Stimulated activated naive CD8-positive, alpha-beta T cell treated with anti-CD3 and anti-CD28 coated beads, Interleukin-15, Interleukin-2, amounts not matched to agents 100 ng/mL and 50 ng/mL, for 24 hours (primary cell): ENCODE measurements around the gene MLN.

Source experiments
- H3K27ac Mint-ChIP-seq: one replicate; pipeline ENCODE4 v1.8.0; 2021; ENCODE audit warnings: mild to moderate bottlenecking, mixed read lengths
- H3K27me3 Mint-ChIP-seq: one replicate; pipeline ENCODE4 v1.8.0; 2021; ENCODE audit warnings: mixed read lengths
- H3K36me3 Mint-ChIP-seq: one replicate; pipeline ENCODE4 v1.8.0; 2021; ENCODE audit warnings: low read depth, mixed read lengths
- H3K4me1 Mint-ChIP-seq: one replicate; pipeline ENCODE4 v1.8.0; 2021; ENCODE audit warnings: low read depth, mixed read lengths
- H3K4me3 Mint-ChIP-seq: one replicate; pipeline ENCODE4 v1.8.0; 2021; ENCODE audit warnings: mild to moderate bottlenecking, mixed read lengths
- H3K9me3 Mint-ChIP-seq: one replicate; pipeline ENCODE4 v1.8.0; 2021; ENCODE audit warnings: mixed read lengths

MLN gene

DNA sequence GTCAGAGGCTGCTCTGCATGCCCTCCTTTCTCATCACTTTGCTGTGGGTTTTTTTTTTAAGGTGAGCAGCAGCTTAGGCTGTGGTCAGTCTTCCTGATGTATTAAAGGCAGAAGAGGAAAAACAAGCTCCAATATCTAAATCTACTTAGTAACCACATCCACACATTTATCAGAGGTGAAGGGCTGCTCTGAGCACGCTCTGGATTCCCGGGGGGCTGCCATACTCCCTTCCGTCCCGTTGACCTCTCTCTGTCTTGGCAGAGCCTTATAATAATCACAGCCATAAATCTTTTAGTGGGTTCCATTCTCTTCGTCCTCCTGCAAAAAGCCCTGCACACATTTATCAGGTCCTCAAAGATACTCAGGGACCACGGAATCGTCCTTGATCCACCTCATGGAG lies 12.2 kb downstream of the MLN start:
- Mint-ChIP-seq H3K27me3 (no peaks in the 10 kb centered on the region), H3K4me3 (no peak overlapping the region), H3K9me3 (no peaks in the 10 kb centered on the region), H3K36me3 (no peaks in the 10 kb centered on the region), H3K4me1 (peaks cover 24% of the 10 kb centered on the region), H3K27ac (no peak overlapping the region)

- peaks cover 31% of the 10 kb centered on the region for H3K4me1 Mint-ChIP-seq
- H3K4me3 Mint-ChIP-seq, result no peak overlapping the region
Observed at GRCh38 chr6:33790910-33791309, 12.9 kb downstream of the MLN start.

GRCh38 chr6:33790379-33790778 lies 13.4 kb downstream of the MLN start:
- peak overlapping the region; percentile 14 for H3K4me3 Mint-ChIP-seq
- no peaks in the 10 kb centered on the region for H3K9me3 Mint-ChIP-seq
- H3K27me3 Mint-ChIP-seq, result no peaks in the 10 kb centered on the region
- peaks cover 8% of the 10 kb centered on the region for H3K36me3 Mint-ChIP-seq
- no peak overlapping the region for H3K27ac Mint-ChIP-seq
- peaks cover 36% of the 10 kb centered on the region for H3K4me1 Mint-ChIP-seq

More at GRCh38 chr6:33790910-33791309, 12.9 kb downstream of the MLN start:
- Mint-ChIP-seq H3K36me3 (peaks cover 5% of the 10 kb centered on the region), H3K9me3 (no peaks in the 10 kb centered on the region), H3K27ac (no peak overlapping the region), H3K27me3 (no peaks in the 10 kb centered on the region)

GRCh38 chr6:33789550-33789895 lies 14.3 kb downstream of the MLN start:
- Mint-ChIP-seq H3K27me3 (no peaks in the 10 kb centered on the region), H3K36me3 (peaks cover 17% of the 10 kb centered on the region), H3K4me3 (peak overlapping the region; percentile 84), H3K9me3 (no peaks in the 10 kb centered on the region), H3K4me1 (peaks cover 45% of the 10 kb centered on the region), H3K27ac (peak overlapping the region; percentile 83)

DNA sequence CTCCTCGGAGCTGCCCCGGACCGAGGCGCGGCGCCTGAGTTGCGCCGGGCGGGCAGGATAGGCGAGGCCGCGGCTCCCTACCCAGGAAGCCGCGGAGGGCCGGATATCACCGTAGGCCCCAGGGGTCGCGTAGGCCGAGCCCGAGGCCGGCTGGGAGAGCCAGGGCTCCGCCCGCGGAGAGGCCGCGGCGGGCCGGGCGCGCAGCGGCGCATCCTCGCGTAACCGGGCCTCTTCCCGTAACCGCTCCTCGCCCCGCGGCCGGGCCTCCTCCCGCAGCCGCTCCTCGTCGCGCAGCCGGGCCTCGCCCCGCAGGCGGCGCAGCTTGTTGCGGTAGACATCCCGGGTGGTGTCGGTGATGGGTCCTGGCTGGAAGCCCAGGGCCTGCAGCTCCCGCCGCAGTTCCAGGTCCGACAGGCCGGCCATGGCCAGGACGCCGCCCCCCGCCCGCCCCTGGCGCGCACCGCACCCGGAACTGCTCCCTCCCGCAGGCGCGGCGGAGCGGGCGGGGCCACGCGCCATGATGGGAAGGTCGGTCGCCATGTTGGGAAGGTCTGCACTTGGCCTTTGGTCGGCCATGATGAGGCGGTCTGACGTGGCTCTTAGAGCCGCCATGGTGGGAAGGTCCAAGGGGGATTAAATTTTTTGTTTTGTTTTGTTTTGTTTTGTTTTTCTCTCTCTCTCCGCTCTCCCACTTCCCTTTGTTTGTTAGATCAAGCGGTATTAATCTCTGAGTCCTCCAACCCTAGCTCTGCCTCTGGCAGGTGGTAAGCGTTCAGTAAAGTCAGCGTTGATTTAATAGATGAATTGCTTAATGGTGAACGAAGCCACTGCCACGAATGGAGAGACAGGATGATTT lies 14.9 kb downstream of the MLN start, which contains the start of gene LEMD2:
Gene LEMD2 (minus strand): TSS at position 437 of the 856 bp plus-strand sequence. CDS start 14 bp downstream, at position 423.
- Mint-ChIP-seq H3K36me3 (peaks cover 23% of the 10 kb centered on the region), H3K4me1 (peaks cover 48% of the 10 kb centered on the region), H3K9me3 (no peaks in the 10 kb centered on the region), H3K27ac (peak within 1 kb of the TSS; percentile 98), H3K4me3 (peak within 1 kb of the TSS; percentile 96), H3K27me3 (no peaks in the 10 kb centered on the region)

DNA sequence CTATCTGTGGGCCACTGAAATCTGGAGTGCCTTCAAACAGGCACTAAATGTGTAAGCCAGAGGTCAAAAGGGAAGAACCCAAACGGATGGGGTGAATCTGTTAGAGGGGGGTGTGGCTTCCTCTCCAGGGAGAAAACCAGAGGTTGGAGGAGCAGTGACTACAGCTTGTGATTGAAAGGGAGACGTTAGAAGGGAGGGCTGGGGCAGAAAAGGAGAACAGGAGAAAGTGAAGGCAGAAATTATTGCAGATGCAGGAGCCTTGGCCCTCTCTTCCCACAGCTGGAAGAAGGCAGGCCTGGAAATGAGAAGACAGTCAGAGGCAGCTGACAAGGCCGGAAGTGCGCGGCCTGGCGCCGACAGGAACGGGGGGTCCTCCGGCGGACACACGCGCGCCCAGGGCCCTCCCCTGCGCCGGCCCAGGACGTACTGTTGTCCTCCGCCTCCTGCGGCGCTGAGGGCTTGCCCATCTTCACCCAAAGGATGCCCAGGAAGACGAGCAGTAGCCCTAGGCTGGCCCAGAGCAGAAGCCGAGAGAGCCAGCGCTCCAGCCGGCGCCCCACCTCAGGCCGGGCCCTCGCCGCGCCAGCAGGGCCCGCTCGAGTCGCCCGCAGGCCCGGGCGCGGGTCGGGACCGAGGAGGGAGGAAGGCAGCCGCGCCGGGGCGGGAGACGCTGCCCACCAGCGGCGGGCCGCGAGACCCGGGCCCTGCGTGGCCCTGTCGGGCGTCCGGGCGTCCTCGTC lies 15.7 kb downstream of the MLN start:
- peak overlapping the region; percentile 96 for H3K4me3 Mint-ChIP-seq
- H3K36me3 Mint-ChIP-seq, result peaks cover 31% of the 10 kb centered on the region
- H3K4me1 Mint-ChIP-seq, result peaks cover 51% of the 10 kb centered on the region
- H3K9me3 Mint-ChIP-seq, result no peaks in the 10 kb centered on the region
- peak overlapping the region; percentile 98 for H3K27ac Mint-ChIP-seq
- H3K27me3 Mint-ChIP-seq, result no peaks in the 10 kb centered on the region

DNA sequence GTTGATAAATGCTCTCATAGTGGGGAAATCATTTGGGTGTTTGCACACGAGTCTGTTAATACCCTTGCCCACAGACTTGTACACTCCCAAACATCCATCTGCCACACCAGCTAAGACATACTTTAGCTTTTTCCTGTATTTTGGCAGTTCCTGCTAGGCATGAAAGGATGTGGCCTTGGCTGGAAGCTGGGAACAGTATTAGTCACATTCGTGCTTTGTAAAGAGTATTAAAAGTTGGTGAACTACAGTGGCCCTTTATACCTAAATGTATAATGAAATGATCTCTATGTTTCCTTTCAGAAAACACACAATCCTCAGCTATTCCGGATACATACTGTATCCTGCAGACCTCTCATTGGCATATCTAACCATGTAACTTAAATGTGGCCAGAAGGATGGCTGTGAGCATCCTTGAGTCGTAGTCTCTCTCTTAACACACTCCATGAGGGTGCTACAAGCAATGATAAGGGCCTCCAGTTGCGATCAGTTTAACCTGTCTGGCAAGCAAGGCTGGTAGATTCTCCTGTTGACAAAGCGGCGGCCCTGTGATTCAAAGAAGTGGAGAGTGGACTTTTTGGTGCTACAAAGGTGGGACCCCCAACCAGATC lies 16.4 kb downstream of the MLN start:
- Mint-ChIP-seq H3K4me3 (peak overlapping the region; percentile 96), H3K27ac (peak overlapping the region; percentile 98), H3K4me1 (peaks cover 51% of the 10 kb centered on the region), H3K36me3 (peaks cover 36% of the 10 kb centered on the region), H3K9me3 (no peaks in the 10 kb centered on the region), H3K27me3 (no peaks in the 10 kb centered on the region)

- Mint-ChIP-seq H3K4me1 (peaks cover 51% of the 10 kb centered on the region), H3K4me3 (peak overlapping the region; percentile 96), H3K27ac (peak overlapping the region; percentile 41), H3K27me3 (no peaks in the 10 kb centered on the region), H3K36me3 (peaks cover 41% of the 10 kb centered on the region), H3K9me3 (no peaks in the 10 kb centered on the region)
Observed at GRCh38 chr6:33786736-33787135, 17.1 kb downstream of the MLN start.

DNA sequence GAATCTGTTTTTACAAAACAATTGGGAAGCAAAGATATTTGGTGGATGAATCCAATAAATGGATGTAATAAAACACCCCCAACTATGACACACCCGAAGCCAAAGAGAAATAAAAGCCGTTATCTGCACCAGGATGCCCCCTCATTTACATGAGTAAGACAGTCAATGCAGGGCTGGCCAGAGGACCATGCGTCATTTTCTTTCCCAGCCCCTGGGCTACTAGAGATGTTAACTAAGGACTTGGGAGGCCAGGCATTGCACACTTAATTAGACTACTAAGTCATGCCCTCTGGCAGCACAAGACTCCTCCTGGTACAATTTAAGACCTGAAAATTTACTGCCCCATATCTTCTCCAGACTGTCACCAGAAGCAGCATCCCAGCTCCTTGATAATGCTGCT lies 18.0 kb downstream of the MLN start:
- peak overlapping the region; percentile 38 for H3K27ac Mint-ChIP-seq
- H3K27me3 Mint-ChIP-seq, result no peaks in the 10 kb centered on the region
- H3K36me3 Mint-ChIP-seq, result peaks cover 47% of the 10 kb centered on the region
- peak overlapping the region; percentile 8 for H3K4me3 Mint-ChIP-seq
- H3K9me3 Mint-ChIP-seq, result no peaks in the 10 kb centered on the region
- H3K4me1 Mint-ChIP-seq, result peaks cover 51% of the 10 kb centered on the region

DNA sequence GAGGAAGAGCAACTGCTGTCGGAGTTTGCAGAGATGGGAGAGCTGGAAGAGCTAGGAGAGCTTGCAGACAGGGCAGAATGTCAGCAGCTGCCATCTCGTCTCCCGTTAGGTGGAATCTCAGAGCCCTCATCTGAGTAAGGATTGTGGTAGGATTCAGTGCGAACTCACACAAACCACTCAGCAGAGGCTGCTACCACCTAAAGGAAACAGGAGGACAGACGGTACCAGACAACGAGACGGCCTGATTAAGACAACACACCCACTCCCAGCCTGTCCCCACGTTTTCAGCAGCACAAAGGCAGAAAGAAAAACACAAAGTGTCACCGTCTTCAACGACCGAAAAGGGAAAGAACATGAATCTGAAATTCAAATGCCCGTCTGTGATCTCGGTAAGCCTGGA lies 19.0 kb downstream of the MLN start:
- no peaks in the 10 kb centered on the region for H3K27me3 Mint-ChIP-seq
- no peaks in the 10 kb centered on the region for H3K9me3 Mint-ChIP-seq
- peaks cover 50% of the 10 kb centered on the region for H3K4me1 Mint-ChIP-seq
- H3K4me3 Mint-ChIP-seq, result no peak overlapping the region
- H3K27ac Mint-ChIP-seq, result peak overlapping the region; percentile 41
- H3K36me3 Mint-ChIP-seq, result peaks cover 56% of the 10 kb centered on the region

DNA sequence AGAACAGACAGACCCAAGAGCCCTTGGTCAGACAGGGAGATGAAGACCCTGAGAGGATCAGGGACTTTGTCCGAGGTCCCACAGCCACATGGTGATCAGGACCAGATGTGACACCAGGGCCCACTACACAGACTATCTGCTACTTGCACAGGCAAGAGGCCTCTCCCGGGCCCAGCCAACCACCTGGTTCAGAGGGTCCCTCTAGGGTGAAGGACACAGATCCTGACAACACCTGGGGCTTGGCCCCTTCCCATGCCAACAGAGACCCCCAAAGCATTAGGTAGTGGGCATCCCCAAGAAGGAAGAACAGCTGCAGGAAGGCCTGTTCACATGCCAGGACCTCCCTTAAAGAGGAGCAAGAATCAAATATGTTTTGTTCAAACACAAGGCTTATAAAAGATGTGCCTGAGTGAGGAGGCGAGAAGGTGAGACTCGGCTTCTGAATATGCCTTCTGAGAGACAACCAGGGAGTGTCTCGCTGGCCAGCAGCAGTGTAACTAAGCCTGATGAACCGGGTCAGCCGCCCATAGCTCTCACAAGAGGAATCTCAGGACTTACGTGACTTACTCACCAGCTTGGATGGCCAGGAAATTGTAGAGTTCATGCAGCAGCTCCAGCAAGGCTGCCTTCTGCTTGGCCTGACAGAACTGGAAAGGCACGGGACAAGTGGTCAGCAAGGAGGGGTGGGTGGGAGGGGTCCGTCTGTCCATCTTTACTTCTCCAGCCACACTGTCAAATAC lies 19.9 kb downstream of the MLN start:
- no peak overlapping the region for H3K4me3 Mint-ChIP-seq
- H3K9me3 Mint-ChIP-seq, result no peaks in the 10 kb centered on the region
- peaks cover 42% of the 10 kb centered on the region for H3K4me1 Mint-ChIP-seq
- no peaks in the 10 kb centered on the region for H3K27me3 Mint-ChIP-seq
- H3K27ac Mint-ChIP-seq, result no peak overlapping the region
- H3K36me3 Mint-ChIP-seq, result peaks cover 64% of the 10 kb centered on the region

- H3K27ac Mint-ChIP-seq, result no peak overlapping the region
- no peak overlapping the region for H3K4me3 Mint-ChIP-seq
- H3K4me1 Mint-ChIP-seq, result peaks cover 36% of the 10 kb centered on the region
- no peaks in the 10 kb centered on the region for H3K9me3 Mint-ChIP-seq
- no peaks in the 10 kb centered on the region for H3K27me3 Mint-ChIP-seq
- peaks cover 73% of the 10 kb centered on the region for H3K36me3 Mint-ChIP-seq
Observed at GRCh38 chr6:33782561-33782960, 21.2 kb downstream of the MLN start.

DNA sequence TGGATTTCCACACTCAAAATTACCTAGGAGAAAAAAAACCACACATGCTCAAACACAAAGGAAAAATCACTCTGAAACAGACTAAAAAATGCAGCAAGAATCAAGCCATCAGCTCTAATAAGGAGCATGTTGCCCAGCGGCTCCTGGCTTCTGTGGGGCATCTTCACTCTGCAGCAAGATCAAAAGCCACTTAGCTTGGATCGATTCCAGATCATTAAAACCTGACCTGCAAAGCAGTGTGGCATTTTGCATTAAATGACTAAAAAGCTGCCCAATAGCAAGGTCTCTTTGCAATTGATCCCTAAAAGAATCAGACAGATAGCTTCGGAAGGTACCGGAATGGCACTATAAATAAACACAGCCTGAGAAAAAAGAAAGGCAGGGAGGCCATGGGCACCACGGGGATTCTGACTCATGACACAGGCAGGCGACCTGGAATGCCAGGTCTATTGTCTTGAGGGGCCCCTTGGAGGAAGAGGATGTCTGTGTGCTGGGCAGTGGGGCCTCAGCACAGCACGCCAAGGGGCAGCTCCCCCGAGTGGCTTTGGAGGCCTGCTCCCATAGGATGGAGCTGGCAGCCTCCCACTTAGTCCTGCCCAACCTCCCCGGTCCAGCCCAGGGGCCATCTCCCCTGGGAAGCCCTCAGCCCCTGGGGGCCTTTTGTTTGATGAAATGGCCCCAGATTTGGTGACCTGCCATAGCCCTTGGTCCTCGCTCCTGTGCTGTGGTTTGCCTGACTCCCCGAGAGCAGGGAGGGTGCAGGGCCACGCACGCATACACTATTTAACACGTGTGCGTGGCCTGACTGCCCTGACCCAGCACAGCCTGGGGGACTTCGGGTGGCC lies 22.4 kb downstream of the MLN start:
- H3K36me3 Mint-ChIP-seq, result peaks cover 82% of the 10 kb centered on the region
- no peak overlapping the region for H3K27ac Mint-ChIP-seq
- H3K4me3 Mint-ChIP-seq, result no peak overlapping the region
- no peaks in the 10 kb centered on the region for H3K27me3 Mint-ChIP-seq
- H3K4me1 Mint-ChIP-seq, result peaks cover 24% of the 10 kb centered on the region
- H3K9me3 Mint-ChIP-seq, result no peaks in the 10 kb centered on the region

- Mint-ChIP-seq H3K27me3 (no peaks in the 10 kb centered on the region), H3K27ac (no peak overlapping the region), H3K9me3 (no peaks in the 10 kb centered on the region), H3K36me3 (peaks cover 82% of the 10 kb centered on the region), H3K4me3 (no peak overlapping the region), H3K4me1 (peaks cover 9% of the 10 kb centered on the region)
Observed at GRCh38 chr6:33779895-33780294, 23.9 kb downstream of the MLN start.
